SK-N-MC (cell line): ENCODE data around the gene MAML2.

ENCODE experiments used
- EZH2 ChIP-seq: fragments of 200-600 bp; sonication (generic); IDR thresholded peaks from one replicate; pipeline ENCODE4 v1.6.1; 2017; ENCODE audit warnings: antibody characterized with exemption
- POLR2AphosphoS5 ChIP-seq: IDR thresholded peaks from 2 replicates; pipeline ENCODE4 v1.6.1; 2012; ENCODE audit warnings: mild to moderate bottlenecking, low read depth, low read length, borderline replicate concordance

GRCh38 chr11:95931916-95932315, 411.1 kb downstream of the MAML2 start:
- TF ChIP-seq POLR2AphosphoS5 (no peak), EZH2 (no peak)
